H1 (cell line): Measurements from ENCODE around the gene SLC5A12.

Source experiments
- RNF2 ChIP-seq: fragments of 200-900, 300-1000 bp; sonication (generic); IDR thresholded peaks from 2 replicates; pipeline ENCODE4 v1.7.1; 2016; ENCODE audit warnings: borderline replicate concordance, low read depth, mild to moderate bottlenecking, antibody characterized with exemption, low read length; ENCODE audit not compliant: poor library complexity, severe bottlenecking; ENCODE audit errors: missing control alignments
- TF ChIP-seq, protein P1 (sequence below), 3 experiments: IDR thresholded peaks; 1 replicate in 2 of 3; 2 replicates in 1 of 3; pipeline versions ENCODE4 v1.5.1 to v1.6.1; 2011; ENCODE audit warnings: low read length in 3 of 3, mild to moderate bottlenecking in 3 of 3, inconsistent platforms in 2 of 3, low read depth in 1 of 3, moderate library complexity in 1 of 3; ENCODE audit not compliant: insufficient read depth in 1 of 3; ENCODE audit errors: control extremely low read depth in 1 of 3

GRCh38 chr11:26715133-26715532 is 6.7 kb downstream of the SLC5A12 start:
- TF ChIP-seq RNF2: no peak
- TF ChIP-seq, protein P1, sequence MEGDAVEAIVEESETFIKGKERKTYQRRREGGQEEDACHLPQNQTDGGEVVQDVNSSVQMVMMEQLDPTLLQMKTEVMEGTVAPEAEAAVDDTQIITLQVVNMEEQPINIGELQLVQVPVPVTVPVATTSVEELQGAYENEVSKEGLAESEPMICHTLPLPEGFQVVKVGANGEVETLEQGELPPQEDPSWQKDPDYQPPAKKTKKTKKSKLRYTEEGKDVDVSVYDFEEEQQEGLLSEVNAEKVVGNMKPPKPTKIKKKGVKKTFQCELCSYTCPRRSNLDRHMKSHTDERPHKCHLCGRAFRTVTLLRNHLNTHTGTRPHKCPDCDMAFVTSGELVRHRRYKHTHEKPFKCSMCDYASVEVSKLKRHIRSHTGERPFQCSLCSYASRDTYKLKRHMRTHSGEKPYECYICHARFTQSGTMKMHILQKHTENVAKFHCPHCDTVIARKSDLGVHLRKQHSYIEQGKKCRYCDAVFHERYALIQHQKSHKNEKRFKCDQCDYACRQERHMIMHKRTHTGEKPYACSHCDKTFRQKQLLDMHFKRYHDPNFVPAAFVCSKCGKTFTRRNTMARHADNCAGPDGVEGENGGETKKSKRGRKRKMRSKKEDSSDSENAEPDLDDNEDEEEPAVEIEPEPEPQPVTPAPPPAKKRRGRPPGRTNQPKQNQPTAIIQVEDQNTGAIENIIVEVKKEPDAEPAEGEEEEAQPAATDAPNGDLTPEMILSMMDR (IDR thresholded peaks at IDR 0.05; ENCODE audit: control extremely low read depth in 1 of 3, insufficient read depth in 1 of 3, low read depth in 1 of 3, low read length in 3 of 3): no peak
